Activated naive CD4-positive, alpha-beta T cell treated with anti-CD3 and anti-CD28 coated beads, Interleukin-2, amount 50 U/mL, for 24 hours (primary cell): ENCODE data around the gene PPP4R4.

Experiments
- H3K27ac Mint-ChIP-seq: one replicate; pipeline ENCODE4 v1.8.0; 2021; ENCODE audit warnings: mild to moderate bottlenecking, mixed read lengths
- H3K27me3 Mint-ChIP-seq: one replicate; pipeline ENCODE4 v1.8.0; 2021; ENCODE audit warnings: mixed read lengths
- H3K36me3 Mint-ChIP-seq: one replicate; pipeline ENCODE4 v1.8.0; 2021; ENCODE audit warnings: mixed read lengths
- H3K4me1 Mint-ChIP-seq: one replicate; pipeline ENCODE4 v1.8.0; 2021; ENCODE audit warnings: mixed read lengths
- H3K4me3 Mint-ChIP-seq: one replicate; pipeline ENCODE4 v1.8.0; 2021; ENCODE audit warnings: mild to moderate bottlenecking, mixed read lengths
- H3K9me3 Mint-ChIP-seq: one replicate; pipeline ENCODE4 v1.8.0; 2021; ENCODE audit warnings: mixed read lengths

PPP4R4 gene

DNA sequence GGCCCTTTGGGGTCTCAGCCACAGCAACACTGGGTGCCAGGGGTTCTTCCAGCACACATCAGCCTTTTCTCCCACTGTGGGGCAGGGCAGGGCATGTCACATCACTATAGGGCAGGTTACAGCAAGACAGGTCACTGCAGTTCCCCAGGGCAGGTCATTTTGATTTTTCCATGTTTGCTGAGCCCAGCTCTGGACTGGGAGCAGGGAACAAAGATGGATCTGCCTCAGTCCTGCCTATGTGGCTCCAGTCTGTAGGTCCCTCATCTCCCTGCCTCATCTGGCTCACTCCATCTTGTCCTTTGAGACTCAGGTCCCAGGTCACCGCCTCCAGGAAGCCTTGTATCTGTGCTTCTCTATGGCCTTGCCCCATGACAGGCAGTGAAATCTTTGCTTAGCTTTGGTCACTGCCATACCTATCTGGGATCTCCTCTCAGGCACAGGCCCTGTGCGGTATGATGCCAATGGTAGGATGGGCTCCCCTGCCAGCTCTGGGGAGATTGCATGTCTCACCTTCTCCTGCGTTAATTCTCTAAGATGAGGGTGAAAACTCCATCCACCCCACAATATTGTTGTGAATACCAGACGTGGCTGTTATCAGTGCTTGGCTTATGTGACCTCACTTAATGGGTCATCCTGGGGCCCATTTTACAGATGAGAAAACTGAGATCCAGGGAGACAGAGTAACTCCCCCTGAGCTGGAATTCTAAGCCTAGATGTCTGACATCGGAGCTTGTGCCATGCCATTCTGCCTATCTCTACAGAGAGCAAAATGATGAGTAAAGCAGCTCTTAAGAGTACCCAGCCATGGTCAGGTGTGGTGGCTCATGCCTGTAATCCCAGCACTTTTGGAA is 147.5 kb downstream of the PPP4R4 start:
- Mint-ChIP-seq H3K27me3 (peaks cover 4% of the 10 kb centered on the region), H3K9me3 (no peaks in the 10 kb centered on the region), H3K4me1 (no peaks in the 10 kb centered on the region), H3K4me3 (no peak overlapping the region), H3K27ac (no peak overlapping the region), H3K36me3 (no peaks in the 10 kb centered on the region)

DNA sequence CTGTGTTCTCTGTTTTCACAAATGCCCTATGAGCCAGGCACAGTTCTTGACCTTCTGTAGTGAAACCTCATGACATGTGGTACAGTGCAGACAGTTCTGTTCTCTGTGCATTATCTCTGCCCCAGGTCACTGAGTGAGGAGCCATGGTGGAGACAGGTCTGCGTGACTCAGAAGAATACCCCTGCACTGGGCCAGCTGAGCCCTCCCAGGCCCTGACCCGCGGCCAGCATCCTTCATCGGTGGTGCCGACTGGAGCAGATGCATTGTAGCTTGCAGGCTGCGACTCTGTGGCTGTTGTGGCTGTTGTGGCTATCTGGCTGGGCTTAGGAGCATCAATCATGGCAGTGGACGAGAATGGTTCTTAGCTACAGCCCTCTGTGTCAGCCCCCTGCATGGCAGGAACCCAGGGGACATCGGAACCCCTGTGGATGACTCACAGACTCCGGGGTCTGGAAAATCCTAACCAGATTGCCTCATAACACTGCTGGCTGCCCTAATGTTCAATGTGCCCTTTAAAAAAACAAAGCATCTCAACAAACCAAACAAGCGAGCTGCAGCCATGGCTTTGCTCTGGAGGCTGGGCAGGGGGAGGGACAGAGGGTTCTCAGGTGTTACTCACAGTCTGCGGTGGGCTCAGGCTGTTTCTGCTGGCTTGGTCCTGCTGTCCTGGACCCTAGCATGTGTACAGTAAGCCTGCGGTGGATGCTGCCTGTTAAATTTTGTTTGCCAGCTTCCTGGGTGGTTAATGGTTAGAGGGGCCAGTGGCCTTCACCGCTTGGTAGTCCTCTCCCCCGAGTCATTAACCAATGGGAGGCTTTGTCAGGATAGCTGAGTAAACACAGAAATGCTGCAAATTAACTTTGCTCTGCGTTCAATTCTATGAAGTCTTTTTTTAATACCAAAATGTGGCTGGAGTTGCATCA is 148.8 kb downstream of the PPP4R4 start, which contains the start of gene SERPINA6:
Gene SERPINA6, minus strand, starts transcription at position 689 of the 923 bp plus-strand sequence. CDS start 8,688 bp downstream, outside the sequence.
- H3K27me3 Mint-ChIP-seq, result peaks cover 4% of the 10 kb centered on the region
- H3K9me3 Mint-ChIP-seq, result no peaks in the 10 kb centered on the region
- H3K4me1 Mint-ChIP-seq, result no peaks in the 10 kb centered on the region
- H3K36me3 Mint-ChIP-seq, result no peaks in the 10 kb centered on the region
- H3K4me3 Mint-ChIP-seq, result no peak within 1 kb of the TSS
- no peak within 1 kb of the TSS for H3K27ac Mint-ChIP-seq

DNA sequence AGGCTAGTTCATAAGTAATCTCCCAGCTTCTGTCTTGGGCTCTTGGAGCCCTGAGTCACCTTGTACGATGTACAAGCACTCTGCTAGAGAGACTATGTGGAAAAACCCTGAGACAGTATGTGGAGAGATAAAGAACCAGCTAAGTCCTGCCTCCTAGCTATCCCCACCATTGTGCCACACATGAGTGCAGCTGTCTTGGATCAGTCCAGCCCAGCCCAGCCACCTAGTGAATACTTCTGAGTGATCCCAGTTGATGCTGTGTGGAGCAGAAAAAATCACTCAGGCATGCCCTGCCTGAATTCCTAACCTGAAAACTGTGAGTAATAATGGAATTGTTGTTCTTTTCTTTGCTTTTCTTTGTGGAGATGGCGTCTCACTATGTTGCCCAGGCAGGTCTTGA is 154.1 kb downstream of the PPP4R4 start:
- Mint-ChIP-seq H3K4me3 (no peak overlapping the region), H3K4me1 (no peaks in the 10 kb centered on the region), H3K27me3 (peaks cover 2% of the 10 kb centered on the region), H3K9me3 (peaks cover 9% of the 10 kb centered on the region), H3K27ac (no peak overlapping the region), H3K36me3 (no peaks in the 10 kb centered on the region)
